NB4 (cell line): Measurements from ENCODE around the gene JPT2.

ENCODE experiments used
- MAX ChIP-seq: IDR thresholded peaks from 2 replicates; pipeline ENCODE4 v1.6.1; 2011; ENCODE audit warnings: low read depth, low read length
- MYC ChIP-seq: IDR thresholded peaks from 2 replicates; pipeline ENCODE4 v1.6.1; 2011; ENCODE audit warnings: low read depth, low read length
- POLR2A ChIP-seq: IDR thresholded peaks from 2 replicates; pipeline ENCODE4 v1.6.1; 2011; ENCODE audit warnings: mild to moderate bottlenecking; ENCODE audit not compliant: insufficient read length; ENCODE audit errors: extremely low read depth
- TF ChIP-seq, protein P1 (sequence below): IDR thresholded peaks from one replicate; pipeline ENCODE4 v1.5.1; 2012; ENCODE audit warnings: low read depth, low read length

DNA sequence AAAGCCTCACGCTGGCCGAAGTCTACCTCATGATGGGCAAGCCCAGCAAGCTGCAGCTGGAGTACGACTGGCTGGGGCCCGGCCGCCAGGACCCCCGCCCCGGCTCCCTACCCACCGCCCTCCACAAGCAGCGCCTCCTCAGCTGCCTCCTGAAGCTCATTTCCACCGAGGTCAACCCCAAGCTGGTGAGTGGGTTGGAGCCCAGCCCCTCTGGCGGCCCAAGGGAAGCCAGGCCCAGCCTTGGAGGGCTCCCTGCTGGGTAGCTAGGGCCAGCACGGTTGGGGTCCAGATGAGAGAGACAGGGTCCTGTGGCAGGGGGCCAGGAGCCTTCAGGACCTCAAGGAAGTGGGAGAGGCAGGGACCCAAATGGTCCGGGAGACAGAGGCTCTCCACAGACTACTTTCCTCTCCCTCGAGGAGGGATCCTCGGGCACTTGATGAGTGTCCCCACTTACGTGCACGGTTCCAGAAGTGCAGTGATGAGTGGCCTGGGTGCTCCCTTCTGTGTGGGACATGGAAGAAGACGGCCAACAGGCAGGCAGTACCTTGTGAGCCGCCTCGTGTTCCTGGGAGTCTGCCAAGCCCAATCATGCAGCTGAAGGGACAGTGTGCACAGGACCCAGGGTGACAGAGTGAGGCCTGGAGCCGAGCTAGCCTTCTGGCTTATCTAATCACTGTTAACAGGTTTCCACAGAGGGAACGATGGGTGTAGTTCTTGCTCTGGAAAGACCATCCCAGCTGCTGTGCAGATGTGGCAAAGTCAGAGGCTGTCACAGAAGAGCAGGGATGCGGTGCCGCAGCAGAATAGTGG lies 21.1 kb upstream of the JPT2 start:
- TF ChIP-seq POLR2A, result no peak
- no peak for TF ChIP-seq MAX
- TF ChIP-seq, protein P1, sequence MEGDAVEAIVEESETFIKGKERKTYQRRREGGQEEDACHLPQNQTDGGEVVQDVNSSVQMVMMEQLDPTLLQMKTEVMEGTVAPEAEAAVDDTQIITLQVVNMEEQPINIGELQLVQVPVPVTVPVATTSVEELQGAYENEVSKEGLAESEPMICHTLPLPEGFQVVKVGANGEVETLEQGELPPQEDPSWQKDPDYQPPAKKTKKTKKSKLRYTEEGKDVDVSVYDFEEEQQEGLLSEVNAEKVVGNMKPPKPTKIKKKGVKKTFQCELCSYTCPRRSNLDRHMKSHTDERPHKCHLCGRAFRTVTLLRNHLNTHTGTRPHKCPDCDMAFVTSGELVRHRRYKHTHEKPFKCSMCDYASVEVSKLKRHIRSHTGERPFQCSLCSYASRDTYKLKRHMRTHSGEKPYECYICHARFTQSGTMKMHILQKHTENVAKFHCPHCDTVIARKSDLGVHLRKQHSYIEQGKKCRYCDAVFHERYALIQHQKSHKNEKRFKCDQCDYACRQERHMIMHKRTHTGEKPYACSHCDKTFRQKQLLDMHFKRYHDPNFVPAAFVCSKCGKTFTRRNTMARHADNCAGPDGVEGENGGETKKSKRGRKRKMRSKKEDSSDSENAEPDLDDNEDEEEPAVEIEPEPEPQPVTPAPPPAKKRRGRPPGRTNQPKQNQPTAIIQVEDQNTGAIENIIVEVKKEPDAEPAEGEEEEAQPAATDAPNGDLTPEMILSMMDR, result no peak
- TF ChIP-seq MYC, result no peak
